Vagina (tissue), 2 donors: ENCODE measurements around the gene PTGES3. TPM values are rescaled to one million over a fixed set of nuclear protein-coding genes. Genes with fewer than 3 reads are reported as not detected.

Experiments used
- DNase-seq, 2 donors: peaks; one replicate each; pipeline ENCODE4 v3.0.0-alpha.2; 2017; ENCODE audit errors: extremely low spot score in 2 of 2
- H3K27ac ChIP-seq: fragments of 200-600 bp; sonication (generic); one replicate; pipeline ENCODE4 v1.5.1; 2019
- H3K27me3 ChIP-seq: fragments of 200-600 bp; sonication (generic); one replicate; pipeline ENCODE4 v1.5.1; 2019
- H3K36me3 ChIP-seq, 2 donors: fragments of 200-600 bp; sonication (generic); one replicate each; pipeline ENCODE4 v1.5.1; 2017 to 2019
- H3K4me1 ChIP-seq: fragments of 200-600 bp; sonication (generic); one replicate; pipeline ENCODE4 v1.5.1; 2019
- H3K4me3 ChIP-seq, 2 donors: fragments of 200-600 bp; sonication (generic); 1 replicate in 1 of 2; 2 replicates in 1 of 2; pipeline ENCODE4 v1.5.1; 2016 to 2019
- H3K9me3 ChIP-seq: fragments of 200-600 bp; sonication (generic); one replicate; pipeline ENCODE4 v1.5.1; 2019
- CTCF ChIP-seq, 3 experiments: fragments of 450-650 bp in 2 of 3; fragments of 200-600 bp in 1 of 3; sonication (generic) in 1 of 3; IDR thresholded peaks; one replicate each; pipeline ENCODE4 v1.5.1; 2017 to 2019; ENCODE audit warnings: antibody characterized with exemption in 3 of 3, mild to moderate bottlenecking in 2 of 3, moderate library complexity in 2 of 3
- POLR2A ChIP-seq, 2 donors: fragments of 450-650 bp; IDR thresholded peaks; one replicate each; pipeline ENCODE4 v1.6.1; 2017; ENCODE audit warnings: antibody characterized with exemption in 2 of 2, mild to moderate bottlenecking in 2 of 2, moderate library complexity in 2 of 2
- POLR2AphosphoS5 ChIP-seq, 2 donors: sonication (generic); formaldehyde crosslinking; IDR thresholded peaks; one replicate each; pipeline ENCODE4 v1.9.0; 2017; ENCODE audit warnings: antibody characterized with exemption in 2 of 2, mild to moderate bottlenecking in 2 of 2, low read depth in 1 of 2; ENCODE audit not compliant: insufficient read depth in 1 of 2
- intact Hi-C: fragments of 100-400 bp; cut with DNase I; formaldehyde crosslinking; loops from one replicate; pipeline ENCODE4 v1.15.1; 2023
- total RNA-seq: library from RNA; depleted of rRNA; stranded (reverse); fragments of >200 nt; gene quantifications from one replicate; pipeline ENCODE4 v1.2.3, GENCODE V29; 2016

The PTGES3 gene
- total RNA-seq, 1 donor from 2014 or later: 81.0 TPM

DNA sequence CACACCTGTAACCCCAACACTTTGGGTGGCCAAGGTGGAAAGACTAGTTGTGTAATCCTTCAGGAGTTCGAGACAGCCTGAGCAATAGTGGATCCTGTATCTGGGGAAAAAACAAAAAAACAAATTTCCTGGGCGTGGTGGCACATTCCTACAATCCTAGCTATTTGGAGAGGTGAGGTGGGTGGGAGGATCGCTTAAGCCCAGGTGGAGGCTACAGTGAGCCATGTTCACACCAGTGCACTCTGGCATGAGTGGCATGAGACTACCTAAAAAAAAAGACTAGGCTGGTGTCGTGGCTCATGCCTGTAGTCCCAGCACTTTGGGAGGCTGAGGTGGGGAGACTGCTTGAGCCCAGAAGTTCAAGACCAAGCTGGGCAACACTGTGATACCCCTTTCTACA is 17.2 kb downstream of the PTGES3 start:
- peaks cover 0 to 61% of the 10 kb centered on the region in 2 donors for H3K36me3 ChIP-seq
- intact Hi-C loops: no loop called here

GRCh38 chr12:56668197-56668457 is 20.0 kb downstream of the PTGES3 start:
- no peak for DNase-seq
- Histone ChIP-seq H3K27ac (no peak overlapping the region), H3K36me3 (peaks cover 0 to 87% of the 10 kb centered on the region in 2 donors), H3K4me3 (no peak overlapping the region), H3K9me3 (no peaks in the 10 kb centered on the region), H3K27me3 (no peaks in the 10 kb centered on the region), H3K4me1 (peaks cover 7% of the 10 kb centered on the region)
- no peak for TF ChIP-seq CTCF (IDR thresholded peaks at IDR 0.05)
- TF ChIP-seq POLR2A (IDR thresholded peaks at IDR 0.05): no peak
- intact Hi-C loops: no loop called here

More for the DNA sequence above, 17.2 kb downstream of the PTGES3 start:
- TF ChIP-seq POLR2AphosphoS5 (IDR thresholded peaks at IDR 0.05; ENCODE audit: insufficient read depth in 1 of 2, low read depth in 1 of 2) (no peak), CTCF (IDR thresholded peaks at IDR 0.05) (no peak), POLR2A (IDR thresholded peaks at IDR 0.05) (no peak)
- no peaks in the 10 kb centered on the region for H3K9me3 ChIP-seq
- peaks cover 16% of the 10 kb centered on the region for H3K4me1 ChIP-seq
- H3K4me3 ChIP-seq: no peak overlapping the region
- no peak overlapping the region for H3K27ac ChIP-seq
- DNase-seq: no peak
- no peaks in the 10 kb centered on the region for H3K27me3 ChIP-seq

GRCh38 chr12:56661979-56662638 is 26.0 kb downstream of the PTGES3 start:
- DNase-seq: no peak
- H3K4me3 ChIP-seq: no peak overlapping the region
- no peak for TF ChIP-seq CTCF (IDR thresholded peaks at IDR 0.05)
- no peak for TF ChIP-seq POLR2AphosphoS5 (IDR thresholded peaks at IDR 0.05; ENCODE audit: insufficient read depth in 1 of 2, low read depth in 1 of 2)
- TF ChIP-seq POLR2A (IDR thresholded peaks at IDR 0.05): no peak
- no peak overlapping the region for H3K27ac ChIP-seq
- no peaks in the 10 kb centered on the region for H3K9me3 ChIP-seq
- peaks cover 0 to 40% of the 10 kb centered on the region in 2 donors for H3K36me3 ChIP-seq
- intact Hi-C loops: no loop called here
- H3K27me3 ChIP-seq: no peaks in the 10 kb centered on the region
- H3K4me1 ChIP-seq: no peaks in the 10 kb centered on the region

DNA sequence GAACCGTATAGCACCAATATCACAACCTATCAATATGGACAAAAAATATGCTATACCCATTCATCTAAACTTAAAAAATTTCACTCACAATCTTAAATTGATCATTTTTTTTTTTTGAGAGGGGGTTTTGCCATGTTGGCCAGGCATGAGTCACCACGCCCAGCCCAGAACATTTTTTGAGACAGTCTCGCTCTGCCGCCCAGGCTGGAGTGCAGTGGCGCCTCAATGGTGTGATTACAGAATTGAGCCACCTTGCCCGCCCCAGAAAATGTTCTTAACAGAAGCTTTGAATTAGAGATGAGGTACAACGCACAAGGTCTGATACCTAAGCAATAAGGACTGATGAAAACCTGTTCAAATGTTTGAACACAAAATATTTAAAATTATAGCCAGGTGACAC is 26.5 kb downstream of the PTGES3 start:
- H3K27ac ChIP-seq: no peak overlapping the region
- H3K4me3 ChIP-seq: no peak overlapping the region
- TF ChIP-seq CTCF (IDR thresholded peaks at IDR 0.05): no peak
- TF ChIP-seq POLR2AphosphoS5 (IDR thresholded peaks at IDR 0.05; ENCODE audit: insufficient read depth in 1 of 2, low read depth in 1 of 2): no peak
- no peak for TF ChIP-seq POLR2A (IDR thresholded peaks at IDR 0.05)
- no peaks in the 10 kb centered on the region for H3K27me3 ChIP-seq
- no peak for DNase-seq
- intact Hi-C loops: no loop called here
- H3K36me3 ChIP-seq: peaks cover 0 to 35% of the 10 kb centered on the region in 2 donors
- H3K4me1 ChIP-seq: no peaks in the 10 kb centered on the region
- no peaks in the 10 kb centered on the region for H3K9me3 ChIP-seq

GRCh38 chr12:56658921-56659320 is 29.2 kb downstream of the PTGES3 start:
- Histone ChIP-seq H3K9me3 (no peaks in the 10 kb centered on the region), H3K4me1 (no peaks in the 10 kb centered on the region), H3K4me3 (no peak overlapping the region), H3K27ac (no peak overlapping the region), H3K36me3 (peaks cover 0 to 13% of the 10 kb centered on the region in 2 donors), H3K27me3 (no peaks in the 10 kb centered on the region)
- no peak for TF ChIP-seq POLR2A (IDR thresholded peaks at IDR 0.05)
- no peak for TF ChIP-seq CTCF (IDR thresholded peaks at IDR 0.05)
- TF ChIP-seq POLR2AphosphoS5 (IDR thresholded peaks at IDR 0.05; ENCODE audit: insufficient read depth in 1 of 2, low read depth in 1 of 2): no peak
- intact Hi-C loops: no loop called here
- DNase-seq: no peak
